OCI-LY7 (cell line): ENCODE measurements around the gene FSIP1.

Experiments used
- CTCF ChIP-seq: fragments of 200-600 bp; sonication (generic); conservative IDR thresholded peaks from 2 replicates; pipeline ENCODE4 v1.5.1; 2014; ENCODE audit warnings: mild to moderate bottlenecking, antibody characterized with exemption, low read length, moderate library complexity, mixed read lengths
- EZH2phosphoT487 ChIP-seq: fragments of 200-600 bp; sonication (generic); IDR thresholded peaks from 2 replicates; pipeline ENCODE4 v1.6.1; 2018; ENCODE audit warnings: low read depth, borderline replicate concordance, mild to moderate bottlenecking, mixed run types, antibody characterized with exemption, low read length, moderate library complexity, mixed read lengths

GRCh38 chr15:39743611-39744010 lies 39.0 kb downstream of the FSIP1 start:
- TF ChIP-seq CTCF (no peak), EZH2phosphoT487 (no peak)
